Globus pallidus (tissue), 1 donor: ENCODE measurements around the gene GNB5.
"Not testable (repeated sequence)": the region's sequence is repeated elsewhere in the genome, so short reads cannot be mapped to it uniquely, and the experiment has no call there.

Experiments
- DNase-seq: peaks from one replicate; pipeline ENCODE4 v3.0.0-alpha.2; 2015; ENCODE audit warnings: low spot score

Gene GNB5

DNA sequence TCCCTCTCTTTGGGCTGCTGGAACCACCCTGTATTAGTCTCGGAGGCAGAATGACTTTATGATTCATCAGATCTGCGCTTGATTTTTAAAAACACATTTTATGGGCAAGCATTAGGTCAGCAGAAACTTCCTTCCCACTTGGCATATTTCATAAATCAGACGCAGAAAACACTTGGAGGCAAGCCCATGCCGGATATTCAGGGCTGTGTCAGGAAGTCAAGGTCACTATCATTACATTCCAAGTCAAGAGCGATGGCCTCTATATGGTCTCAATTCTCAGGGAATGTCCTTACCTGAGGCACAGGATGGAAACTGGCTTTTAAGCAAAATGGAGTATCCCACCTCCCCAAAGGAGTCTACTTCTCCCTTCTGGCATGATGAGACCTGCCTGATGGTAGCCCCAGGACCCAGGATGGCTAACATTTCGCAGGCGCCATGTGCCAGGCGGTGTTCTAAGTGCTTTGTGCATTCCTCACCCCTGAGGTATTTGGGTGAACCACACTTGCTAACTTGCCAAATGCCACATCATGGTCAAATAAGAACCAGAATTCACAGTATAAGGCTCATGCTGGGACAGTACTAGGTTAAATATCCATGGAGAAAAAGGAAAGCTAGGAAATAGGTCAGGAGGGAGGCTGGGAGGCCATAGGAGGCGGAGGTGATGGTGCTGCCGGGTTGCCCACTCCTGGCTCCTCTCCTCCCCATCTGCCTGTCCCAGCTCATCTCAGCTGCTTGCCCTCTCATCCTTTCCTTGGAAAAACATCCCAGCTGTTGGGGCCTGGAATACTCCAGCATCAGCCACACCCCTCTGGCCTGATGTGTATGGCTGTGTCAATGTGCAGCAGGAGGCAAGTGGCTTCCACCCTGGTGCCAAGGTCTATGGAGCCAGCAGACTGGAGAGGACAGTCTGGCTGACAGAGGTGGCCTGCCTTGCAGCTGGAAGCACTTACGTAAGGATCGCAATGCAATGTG is 97.4 kb downstream of the GNB5 start:
- DNase-seq: no peak

DNA sequence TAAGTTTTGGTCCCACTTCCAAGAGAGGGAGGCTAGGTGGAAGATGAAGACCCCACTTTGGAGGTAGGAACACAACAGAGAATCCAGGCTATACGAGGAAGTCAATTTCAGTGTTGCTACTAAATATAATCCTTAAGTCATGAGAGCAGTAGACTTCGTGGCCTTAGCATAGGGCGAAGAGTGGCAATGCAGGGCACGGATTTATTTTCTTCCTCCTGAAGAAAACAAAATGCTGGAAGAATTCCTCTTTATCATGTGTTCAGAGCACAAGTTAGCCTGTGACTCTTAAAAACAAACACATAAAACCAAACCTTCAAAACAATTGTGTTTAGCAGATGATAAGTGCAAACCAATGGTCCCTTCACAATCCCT is 98.0 kb downstream of the GNB5 start:
- no peak for DNase-seq

DNA sequence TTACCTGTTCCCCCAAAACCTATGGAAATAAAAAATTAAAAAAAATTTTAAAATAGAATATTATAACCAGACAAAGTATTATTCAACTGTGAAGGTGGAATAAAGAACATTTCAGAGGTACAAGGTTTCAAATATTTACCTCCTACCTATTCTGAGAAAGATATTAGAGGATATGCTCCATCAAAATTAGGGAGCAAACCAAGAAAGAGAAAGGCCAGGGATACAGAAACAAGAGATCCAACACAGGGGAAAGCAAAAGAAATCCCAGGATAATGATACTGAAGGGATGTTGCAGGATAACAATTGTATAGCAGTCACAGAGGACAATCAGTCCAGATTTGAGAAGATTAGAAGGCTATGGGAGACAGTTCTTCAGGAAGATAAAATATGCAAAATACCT is 101.0 kb downstream of the GNB5 start:
- DNase-seq: no peak

DNA sequence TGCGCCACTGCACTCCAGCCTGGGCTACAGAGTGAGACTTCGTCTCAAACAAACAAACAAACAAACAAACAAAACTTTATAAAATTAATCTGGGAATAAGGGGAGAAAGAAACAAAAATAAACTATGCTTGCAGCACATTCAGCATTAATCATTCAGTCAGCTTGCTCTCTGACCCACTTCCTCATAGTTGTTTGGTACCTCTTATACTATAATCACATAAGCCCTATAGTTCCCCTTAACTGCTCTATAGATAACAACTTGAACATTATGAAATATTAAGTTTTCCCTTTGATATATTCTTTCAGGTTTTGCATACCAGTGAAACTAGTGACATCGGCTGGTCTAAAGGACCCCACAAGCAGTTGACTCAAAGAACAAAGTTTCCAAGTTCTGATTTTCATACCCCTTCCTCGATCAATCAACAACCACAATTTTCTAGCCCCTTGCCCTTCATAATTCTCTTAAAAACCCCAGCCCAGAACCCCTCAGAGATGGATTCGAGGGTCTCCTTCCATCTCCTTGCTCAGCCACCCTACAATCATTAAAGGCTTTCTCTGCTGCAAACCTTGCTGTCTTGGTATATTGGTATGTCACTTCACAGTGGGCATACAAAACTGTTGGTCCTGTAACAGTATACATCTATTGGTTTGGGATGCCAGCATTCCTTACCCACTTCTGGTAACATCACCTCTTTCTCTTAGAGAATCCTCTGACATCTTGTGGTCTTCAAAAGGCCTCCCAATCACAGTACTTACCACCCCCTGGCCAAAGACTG is 105.0 kb downstream of the GNB5 start:
- DNase-seq: no peak

DNA sequence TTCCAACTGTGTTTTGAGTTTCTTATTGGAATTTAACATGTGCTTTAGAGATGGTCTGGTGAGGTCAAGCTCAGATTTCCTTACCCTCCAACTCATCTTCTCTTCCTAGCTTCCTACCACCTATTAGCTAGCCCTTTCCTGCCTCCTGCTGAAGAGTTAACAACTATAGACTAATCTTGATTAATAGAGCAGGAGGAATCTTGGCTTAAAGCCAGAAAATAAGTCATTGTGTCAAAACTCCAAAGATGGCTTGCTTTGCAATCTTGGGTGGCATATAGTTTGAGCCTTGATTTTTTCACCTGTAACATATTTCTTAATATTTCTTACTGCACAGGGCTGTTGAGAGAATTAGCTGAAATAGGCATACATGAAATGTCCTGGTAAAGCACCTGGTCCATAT is 105.9 kb downstream of the GNB5 start:
- DNase-seq: no peak

DNA sequence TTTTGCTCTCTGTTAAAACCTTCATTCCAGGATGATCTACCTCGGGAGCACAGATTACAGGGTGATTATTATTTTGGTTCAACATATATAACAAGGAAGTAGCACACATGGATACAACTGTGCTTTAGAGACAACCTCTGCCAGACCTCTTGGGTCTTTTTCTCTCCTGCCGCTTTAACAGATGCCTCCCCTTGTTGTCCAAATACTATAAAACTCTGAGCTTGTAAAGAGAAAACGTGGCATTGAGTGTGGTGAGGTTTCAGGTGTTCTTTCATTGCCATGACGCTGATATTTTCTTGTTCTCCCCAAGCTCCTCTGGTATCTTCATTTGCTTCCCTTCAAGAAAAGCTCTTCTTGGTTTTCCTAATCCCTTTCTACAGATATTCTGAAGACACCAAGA is 107.6 kb downstream of the GNB5 start:
- no peak for DNase-seq

DNA sequence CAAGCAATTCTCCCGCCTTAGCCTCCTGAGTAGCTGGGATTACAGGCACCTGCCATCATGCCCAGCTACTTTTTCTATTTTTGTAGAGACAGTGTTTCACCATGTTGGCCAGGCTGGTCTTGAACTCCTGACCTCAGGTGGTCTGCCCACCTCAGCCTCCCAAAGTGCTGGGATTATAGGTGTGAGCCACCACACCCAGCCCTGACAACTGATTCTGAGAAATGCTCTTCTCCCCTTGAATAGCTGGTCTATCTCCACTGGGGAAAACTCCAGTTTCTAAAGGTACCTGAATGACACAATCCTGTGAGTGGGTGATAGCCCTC is 108.2 kb downstream of the GNB5 start:
- not testable (repeated sequence) for DNase-seq

DNA sequence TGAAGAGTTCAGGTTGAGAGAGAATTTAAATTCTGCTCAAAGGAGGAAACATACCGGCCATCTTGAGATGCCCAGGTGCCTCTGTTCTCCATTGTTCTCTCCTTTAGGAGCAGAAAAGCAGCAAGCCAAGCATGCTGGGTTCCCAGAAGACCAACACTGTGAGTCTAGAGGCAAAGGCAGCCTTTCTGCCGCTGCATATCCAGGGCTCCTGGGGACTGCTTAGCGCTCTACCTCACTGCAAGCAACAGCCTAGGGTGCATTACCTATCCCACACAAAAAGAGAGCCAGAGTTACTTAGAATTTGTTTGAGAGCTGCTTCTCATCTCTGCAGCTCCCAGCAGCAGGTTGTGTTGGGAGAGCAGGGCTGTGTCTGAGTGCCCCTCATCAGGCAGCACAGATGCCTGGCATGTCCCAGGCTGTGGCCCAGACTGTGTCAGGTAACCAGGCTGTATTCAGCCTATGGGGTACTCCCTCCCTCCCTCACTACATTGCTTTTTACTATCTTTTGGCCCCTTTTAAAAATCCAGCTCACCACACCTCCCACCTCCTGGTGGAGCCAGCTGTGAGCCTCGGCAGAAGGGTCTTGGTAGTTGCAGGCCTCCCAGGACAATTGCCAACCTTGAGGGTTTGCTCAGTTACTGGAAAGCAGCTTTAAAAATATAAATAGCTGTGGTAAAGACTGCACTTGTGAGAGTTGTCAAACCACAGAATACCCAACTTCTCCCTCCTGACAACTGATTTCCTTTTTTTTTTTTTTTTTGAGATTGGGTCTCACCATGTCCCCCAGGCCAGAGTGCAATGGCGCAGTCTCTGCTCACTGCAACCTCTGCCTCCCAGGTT is 108.8 kb downstream of the GNB5 start:
- no peak for DNase-seq

DNA sequence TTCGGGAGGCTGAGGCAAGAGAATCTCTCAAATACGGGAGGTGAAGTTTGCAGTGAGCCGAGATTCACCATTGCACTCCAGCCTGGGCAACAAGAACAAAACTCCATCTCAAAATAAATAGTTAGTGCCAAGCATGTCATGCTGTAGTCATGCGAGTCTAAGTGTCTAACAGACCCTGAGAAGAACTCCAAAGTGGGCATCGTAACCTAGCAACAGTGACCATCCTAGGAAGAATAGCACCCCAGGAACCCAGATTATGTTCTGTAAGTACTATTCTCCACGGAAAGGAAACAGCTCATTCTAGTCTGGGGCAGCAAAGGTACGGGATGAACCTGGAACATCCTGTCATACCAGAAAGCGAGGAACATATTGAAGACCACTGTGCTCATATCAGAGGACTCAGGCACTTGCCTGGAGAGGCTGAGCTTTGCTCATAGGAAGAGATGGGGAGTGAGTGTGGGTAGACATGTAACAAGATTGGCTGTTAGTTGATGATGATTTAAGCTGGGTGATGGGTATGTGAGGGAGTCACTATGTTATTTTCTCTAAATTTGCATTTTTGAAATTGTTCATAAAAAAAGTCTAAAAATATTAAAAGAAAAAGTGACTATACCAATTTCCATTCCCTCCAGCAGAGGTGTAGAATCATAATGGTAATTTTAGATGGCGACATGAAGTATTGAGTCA is 110.3 kb downstream of the GNB5 start:
- DNase-seq: no peak

DNA sequence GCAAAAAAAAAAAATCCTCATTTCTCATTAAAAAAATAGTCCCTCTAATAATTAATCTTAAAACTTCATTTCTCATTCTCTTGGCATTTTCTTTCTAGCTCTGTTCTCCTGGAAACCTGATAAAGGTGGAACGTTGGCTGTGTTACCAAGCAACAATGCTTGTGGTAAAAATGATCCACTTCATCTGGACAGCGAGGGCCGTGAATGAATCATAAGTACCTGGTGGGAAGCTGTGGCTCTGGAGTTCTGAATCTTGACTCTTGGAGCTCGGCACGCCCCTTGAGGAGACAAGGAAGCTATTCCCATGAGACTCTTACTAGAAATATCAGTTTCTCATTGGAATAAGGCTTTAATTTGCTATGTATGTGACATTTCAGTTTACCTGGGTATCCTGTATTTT is 111.2 kb downstream of the GNB5 start:
- no peak for DNase-seq

DNA sequence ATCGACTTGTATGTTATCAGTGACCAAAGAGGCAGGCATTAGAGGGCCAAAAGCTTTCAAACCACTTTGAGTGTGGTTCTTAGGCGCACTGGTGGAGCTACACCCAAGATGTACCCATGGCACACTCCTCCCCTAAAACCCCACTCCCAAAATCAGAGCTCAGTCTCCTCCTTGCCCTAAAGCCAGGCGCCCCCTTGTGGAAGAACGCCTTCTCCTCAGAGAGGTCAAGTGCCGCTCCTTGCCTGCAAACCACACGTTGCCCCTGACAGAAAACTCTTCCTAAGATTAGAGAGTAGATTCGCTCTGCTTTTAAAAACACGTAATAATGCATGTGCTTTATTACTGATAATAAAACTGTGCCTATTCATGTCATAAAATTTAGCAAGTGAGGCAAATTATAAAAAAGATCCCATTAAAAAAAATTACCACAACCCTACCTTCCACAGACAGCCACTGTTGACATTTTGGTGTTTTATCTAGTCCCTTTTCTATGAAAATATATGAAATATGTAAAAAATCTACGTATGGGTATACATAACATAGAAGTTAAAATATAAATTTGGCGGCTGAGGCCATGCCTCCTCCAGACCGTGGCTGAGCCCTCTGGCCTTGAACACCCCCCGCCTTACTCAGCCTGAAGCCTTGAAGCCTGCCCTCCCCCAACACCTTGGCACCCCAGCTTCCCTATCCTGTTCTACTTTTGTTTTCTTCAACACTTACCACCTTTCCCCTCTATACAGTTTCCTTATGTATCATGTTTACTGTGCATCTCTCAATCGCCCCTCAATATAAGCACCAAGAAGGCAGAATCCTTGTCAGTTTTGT is 112.1 kb downstream of the GNB5 start:
- DNase-seq: peak; percentile 77

DNA sequence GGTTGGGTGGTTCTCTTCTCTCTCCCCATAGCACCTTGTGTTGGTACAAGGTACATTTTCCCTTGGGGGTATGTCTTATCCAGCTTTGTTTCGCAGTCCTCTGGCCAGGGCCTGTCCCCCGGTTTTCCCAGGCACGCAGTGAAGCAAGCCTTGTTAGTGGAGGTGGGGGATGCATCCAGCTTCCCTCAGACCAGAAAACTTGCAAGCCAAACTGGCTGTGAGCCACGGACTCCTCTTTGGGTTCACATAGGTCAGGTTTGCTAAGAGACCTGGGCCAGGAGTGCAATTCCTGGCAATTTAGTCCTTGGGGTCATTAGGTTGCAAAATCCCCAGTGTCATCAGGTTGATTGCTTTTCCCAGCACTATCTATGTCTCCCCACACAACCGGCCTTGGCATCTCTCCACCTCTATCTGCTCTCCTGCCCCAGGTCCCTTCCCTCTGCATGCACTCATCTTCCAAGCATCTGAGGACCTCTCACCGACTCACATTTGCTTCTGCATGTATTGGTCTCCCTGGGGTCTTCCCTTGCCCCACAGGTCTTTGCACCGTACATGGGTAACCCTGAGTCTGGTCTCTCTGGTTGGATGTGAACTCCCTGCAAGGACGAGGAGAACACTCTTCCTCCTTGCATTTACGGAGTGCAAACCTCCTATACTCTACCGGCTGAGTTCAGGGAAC is 112.9 kb downstream of the GNB5 start:
- DNase-seq: no peak

DNA sequence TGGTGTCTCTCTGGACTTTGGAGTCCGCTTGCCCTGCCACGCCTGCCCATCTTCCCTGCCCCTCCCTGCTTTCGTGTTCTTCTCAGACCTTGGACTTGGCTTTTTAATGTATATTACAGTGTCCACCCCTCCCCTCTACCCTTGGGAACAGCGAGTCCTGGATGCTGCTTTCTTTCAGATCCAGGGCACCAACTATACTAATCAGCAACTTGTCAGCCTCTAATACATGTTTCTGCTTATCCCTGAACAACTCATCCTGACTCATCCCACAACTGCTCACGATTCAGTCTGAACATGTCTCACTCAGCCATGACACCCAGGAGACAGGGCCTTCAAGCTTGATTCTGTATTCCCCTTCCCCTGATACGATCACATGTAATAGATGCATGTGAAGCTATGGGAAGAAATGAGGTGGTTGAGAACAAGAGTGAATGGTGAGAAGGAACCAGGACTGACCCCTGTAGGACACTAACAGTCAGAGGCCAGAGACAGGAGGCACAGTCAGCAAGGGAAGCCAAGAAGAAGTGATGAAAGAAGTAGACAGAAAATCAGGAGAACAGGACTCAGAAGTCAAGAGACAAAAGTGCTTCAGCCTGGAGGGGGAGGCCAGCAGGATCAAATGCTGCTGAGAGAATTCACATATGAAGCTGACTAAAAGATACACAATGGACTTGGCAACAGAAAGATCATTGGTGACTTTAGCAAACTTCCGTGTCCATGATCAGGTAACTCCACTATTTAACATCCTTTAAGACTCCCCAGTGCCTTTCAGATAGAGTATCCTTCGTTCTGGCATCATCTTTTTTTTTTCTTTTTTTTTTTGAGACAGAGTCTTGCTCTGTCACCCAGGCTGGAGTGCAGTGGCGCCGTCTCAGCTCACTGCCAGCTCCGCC is 114.1 kb downstream of the GNB5 start:
- no peak for DNase-seq

DNA sequence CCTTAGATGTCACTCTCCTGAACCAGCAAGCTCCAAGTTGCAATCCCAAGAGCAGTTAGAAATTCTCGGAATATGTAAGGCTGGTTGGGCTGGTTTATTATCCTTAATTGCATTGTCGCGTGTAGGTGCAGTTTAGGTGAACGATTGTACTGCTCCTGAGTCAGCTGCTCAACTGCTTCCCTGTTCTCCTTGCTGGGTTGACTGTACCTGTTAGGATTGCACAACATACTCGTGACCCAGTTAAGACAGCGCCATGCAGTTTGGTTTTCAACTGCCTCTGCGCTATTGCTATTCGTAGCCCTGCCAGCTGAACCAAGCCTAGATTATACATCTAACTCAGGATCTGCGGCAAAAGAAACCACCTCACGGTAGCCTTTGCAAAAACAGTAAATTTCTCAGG is 119.6 kb downstream of the GNB5 start:
- no peak for DNase-seq

DNA sequence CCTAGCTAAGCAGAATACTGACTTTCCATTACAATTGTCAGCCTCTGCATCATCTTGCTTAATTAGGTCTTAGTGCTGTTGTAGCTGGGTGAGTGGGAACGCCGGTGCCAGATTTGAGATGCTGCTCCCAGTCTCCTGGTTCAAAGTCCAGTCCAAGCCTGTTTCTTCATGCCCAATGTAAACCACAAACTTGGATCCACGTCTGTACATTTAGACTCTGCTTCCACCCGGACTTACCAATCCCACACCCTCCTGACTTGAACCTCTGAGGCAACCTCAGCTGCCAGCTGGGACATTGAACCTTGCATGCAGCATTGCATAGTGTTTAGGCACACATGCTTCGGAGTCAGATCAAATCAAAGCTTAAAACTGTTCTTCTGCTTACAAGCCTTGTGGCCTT is 121.6 kb downstream of the GNB5 start:
- no peak for DNase-seq

DNA sequence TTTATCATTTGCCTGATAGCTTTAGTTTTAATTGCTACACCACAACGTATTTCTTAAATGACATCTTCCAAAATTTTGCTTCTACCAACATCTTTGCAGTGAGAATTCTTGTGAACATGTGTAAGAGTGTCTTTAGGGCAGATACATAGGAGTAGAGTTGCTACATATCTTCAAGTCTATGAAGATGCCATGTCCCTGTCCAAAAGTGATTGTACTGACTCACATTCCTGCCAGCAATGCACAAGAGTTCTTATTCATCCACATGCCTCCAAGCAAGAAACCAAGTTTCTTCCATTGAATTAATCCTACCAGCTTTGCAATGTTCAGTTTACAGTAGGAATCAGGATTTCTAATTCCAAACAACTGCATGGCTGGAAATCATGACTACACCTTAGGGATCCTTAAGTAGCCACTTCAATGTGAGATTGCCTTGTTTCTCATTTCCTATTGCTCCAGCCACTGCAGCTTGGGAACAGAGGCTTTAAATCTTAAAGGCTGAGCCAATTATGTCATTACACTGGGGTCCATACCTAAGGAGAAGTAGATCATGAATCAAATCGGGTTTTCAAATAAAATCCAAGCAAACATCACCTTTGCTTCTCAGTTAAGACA is 123.1 kb downstream of the GNB5 start:
- DNase-seq: no peak

DNA sequence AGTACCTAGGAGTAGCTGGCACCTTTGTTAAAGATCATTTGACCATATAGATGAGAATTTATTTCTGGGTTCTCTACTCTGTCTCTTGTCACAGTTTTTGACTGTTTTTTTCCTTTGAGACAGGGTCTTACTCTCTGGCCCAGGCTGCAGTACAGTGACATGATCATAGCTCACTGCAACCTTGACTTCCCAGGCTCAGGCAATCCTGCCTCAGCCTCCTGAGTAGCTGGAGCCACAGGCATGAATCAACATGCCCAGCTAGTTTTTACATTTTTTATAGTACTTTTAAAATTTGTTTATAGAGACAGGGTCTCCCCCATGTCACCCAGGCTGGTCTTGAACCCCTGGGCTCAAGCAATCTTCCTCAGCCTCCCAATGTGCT is 123.7 kb downstream of the GNB5 start:
- DNase-seq: no peak

DNA sequence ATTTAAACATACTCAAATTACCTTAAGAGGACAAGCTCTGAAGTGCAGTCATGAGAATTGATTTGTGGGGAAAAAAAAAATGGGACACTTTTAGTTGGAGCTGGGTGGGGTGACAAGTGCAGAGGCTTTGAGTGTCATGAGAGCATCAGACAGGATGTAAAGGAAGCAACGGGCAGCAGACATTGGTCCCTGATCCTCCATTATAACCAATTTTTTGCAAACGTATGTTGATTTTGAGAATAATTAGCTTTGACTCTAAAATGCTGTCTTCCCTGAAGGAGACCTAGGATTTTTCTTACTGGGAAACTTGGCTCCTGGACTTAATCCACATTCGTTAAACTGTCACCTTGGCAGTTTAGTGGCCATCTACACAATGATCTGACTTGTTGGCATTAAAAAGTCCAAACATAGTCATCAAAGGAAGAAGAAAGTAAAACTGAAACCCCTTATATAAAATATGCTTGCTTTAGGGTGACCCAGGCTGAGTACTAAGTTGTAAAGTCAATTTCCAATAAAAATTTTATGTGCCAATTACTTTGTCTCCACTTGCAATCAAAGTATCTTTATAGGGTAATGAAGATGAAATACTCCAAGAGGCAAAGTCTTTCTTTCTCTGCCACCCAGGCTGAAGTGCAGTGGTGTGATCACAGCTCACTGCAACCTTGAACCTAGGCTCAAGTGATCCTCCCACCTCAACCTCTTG is 124.2 kb downstream of the GNB5 start:
- DNase-seq: no peak
